ENCODE measurements around the gene C12orf42.

The C12orf42 gene

DNA sequence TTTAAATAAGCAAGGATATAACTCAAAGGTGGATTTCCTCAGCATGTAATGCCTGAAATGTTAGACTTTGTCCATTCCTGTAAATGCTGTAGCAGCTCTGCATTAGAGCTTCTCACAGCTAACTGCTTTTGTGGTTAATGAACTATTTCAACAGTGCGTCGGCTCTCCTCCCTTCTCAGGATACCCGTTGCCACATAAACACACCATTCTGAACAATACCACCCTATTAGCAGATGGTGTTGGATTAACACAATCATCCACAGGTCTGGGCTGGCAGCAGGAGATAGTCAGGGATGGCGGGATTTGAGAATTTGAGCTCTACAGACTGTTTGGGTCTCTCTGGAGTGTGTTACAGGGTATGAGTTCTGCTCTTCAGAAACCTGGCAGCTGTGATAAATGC is 33.5 kb upstream of the C12orf42 start:
- Histone ChIP-seq H4K8ac (ENCODE audit: low read depth, low read length) (no peak overlapping the region), H3K23ac (ENCODE audit: low read length) (no peak overlapping the region), H2BK15ac (replicated peaks; ENCODE audit: low read depth) (no peak overlapping the region), H3K79me1 (ENCODE audit: low read length) (no peaks in the 10 kb centered on the region), H3K27me3 (ENCODE audit: insufficient read depth, low read length, poor library complexity) (no peaks in the 10 kb centered on the region), H3K56ac (ENCODE audit: low read length) (no peak overlapping the region), H3K27ac (ENCODE audit: low read depth, low read length) (no peak overlapping the region), H3K4me1 (ENCODE audit: control insufficient read depth, low read depth, low read length) (no peaks in the 10 kb centered on the region), H3K4me3 (ENCODE audit: low read length) (no peak overlapping the region), H3K9ac (ENCODE audit: low read length) (no peak overlapping the region), H3K79me2 (ENCODE audit: control insufficient read depth, insufficient read depth, low read length) (no peaks in the 10 kb centered on the region), H2BK120ac (ENCODE audit: low read depth, low read length) (no peak overlapping the region), H3K18ac (ENCODE audit: low read length) (no peak overlapping the region), H2AK5ac (ENCODE audit: low read length) (no peak overlapping the region), H3K4ac (ENCODE audit: low read depth, low read length) (no peak overlapping the region), H3K4me2 (ENCODE audit: low read length) (no peak overlapping the region), H3K36me3 (ENCODE audit: control insufficient read depth, insufficient read depth, low read length) (no peaks in the 10 kb centered on the region), H2BK5ac (ENCODE audit: low read length) (no peak overlapping the region), H4K5ac (ENCODE audit: low read length) (no peak overlapping the region)
- WGBS (ENCODE audit: extremely low coverage, insufficient coverage, low lambda C conversion rate) = no CpG with 5 or more reads among the region's 4 CpGs
- DNase-seq = no peak

DNA sequence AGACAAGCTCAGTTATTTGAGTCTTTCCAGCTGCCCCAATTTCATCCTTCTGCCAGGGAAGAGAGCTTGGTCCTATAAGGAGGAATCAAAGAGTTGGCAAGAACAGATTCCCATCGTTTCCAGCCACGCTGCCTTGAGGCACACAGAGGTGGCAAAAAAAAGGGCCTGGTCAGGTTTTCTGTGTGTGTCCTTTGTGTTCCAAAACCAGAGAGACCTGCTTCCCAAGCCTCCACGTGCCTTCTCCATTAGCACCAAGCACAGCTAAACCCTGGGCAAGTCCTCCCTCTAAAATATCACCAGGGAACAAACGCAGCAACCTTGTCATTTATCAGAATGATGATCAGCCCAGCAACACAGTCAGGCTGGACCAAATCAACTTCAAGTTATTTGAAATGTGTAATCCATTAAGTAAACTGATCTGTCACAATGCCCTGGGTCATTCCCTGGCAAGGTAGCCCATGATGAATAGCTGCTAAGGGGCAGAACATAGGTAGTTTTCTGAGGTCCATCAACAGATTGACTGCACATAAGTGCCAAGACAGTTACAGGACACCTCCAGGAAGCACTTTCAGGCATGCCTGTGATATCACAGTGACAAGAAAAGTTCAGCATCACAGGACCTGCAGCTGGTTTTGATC is 28.6 kb upstream of the C12orf42 start:
- no peaks in the 10 kb centered on the region for H3K36me3 ChIP-seq (ENCODE audit: control insufficient read depth, insufficient read depth, low read length)
- H3K9ac ChIP-seq (ENCODE audit: low read length) = no peak overlapping the region
- no peak overlapping the region for H3K23ac ChIP-seq (ENCODE audit: low read length)
- no peak overlapping the region for H3K4me2 ChIP-seq (ENCODE audit: low read length)
- H3K4me1 ChIP-seq (ENCODE audit: control insufficient read depth, low read depth, low read length) = no peaks in the 10 kb centered on the region
- no peak overlapping the region for H3K4me3 ChIP-seq (ENCODE audit: low read length)
- WGBS (ENCODE audit: extremely low coverage, insufficient coverage, low lambda C conversion rate) = no CpG with 5 or more reads among the region's 4 CpGs
- H3K56ac ChIP-seq (ENCODE audit: low read length) = no peak overlapping the region
- no peak overlapping the region for H2AK5ac ChIP-seq (ENCODE audit: low read length)
- H2BK120ac ChIP-seq (ENCODE audit: low read depth, low read length) = no peak overlapping the region
- no peak overlapping the region for H2BK15ac ChIP-seq (replicated peaks; ENCODE audit: low read depth)
- H3K18ac ChIP-seq (ENCODE audit: low read length) = no peak overlapping the region
- H3K27me3 ChIP-seq (ENCODE audit: insufficient read depth, low read length, poor library complexity) = no peaks in the 10 kb centered on the region
- no peak for DNase-seq
- H3K79me1 ChIP-seq (ENCODE audit: low read length) = no peaks in the 10 kb centered on the region
- H2BK5ac ChIP-seq (ENCODE audit: low read length) = no peak overlapping the region
- no peak overlapping the region for H4K8ac ChIP-seq (ENCODE audit: low read depth, low read length)
- no peak overlapping the region for H4K5ac ChIP-seq (ENCODE audit: low read length)
- H3K4ac ChIP-seq (ENCODE audit: low read depth, low read length) = no peak overlapping the region
- H3K27ac ChIP-seq (ENCODE audit: low read depth, low read length) = no peak overlapping the region
- no peaks in the 10 kb centered on the region for H3K79me2 ChIP-seq (ENCODE audit: control insufficient read depth, insufficient read depth, low read length)

DNA sequence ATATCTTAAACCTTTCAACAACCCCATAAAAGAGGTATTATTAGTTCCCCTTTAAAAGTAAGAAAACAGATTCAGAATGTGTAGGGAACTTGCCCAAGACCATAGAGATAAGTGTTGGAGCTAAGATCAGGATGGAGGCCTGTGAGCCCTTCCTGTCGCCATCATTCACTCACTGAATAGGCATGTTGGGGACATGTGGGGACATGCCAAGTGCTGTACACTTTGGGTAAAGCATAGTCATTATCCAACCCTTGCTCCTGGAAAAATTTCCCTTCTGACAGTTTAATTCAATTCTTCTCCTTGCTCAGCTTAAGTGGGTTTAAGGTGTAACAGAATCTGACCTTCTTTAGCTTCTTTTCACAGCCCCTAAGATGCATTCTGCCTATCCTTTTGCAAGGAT is 28.0 kb upstream of the C12orf42 start:
- Histone ChIP-seq H3K79me2 (ENCODE audit: control insufficient read depth, insufficient read depth, low read length) (no peaks in the 10 kb centered on the region), H3K79me1 (ENCODE audit: low read length) (no peaks in the 10 kb centered on the region), H3K56ac (ENCODE audit: low read length) (no peak overlapping the region), H3K27me3 (ENCODE audit: insufficient read depth, low read length, poor library complexity) (no peaks in the 10 kb centered on the region), H3K4ac (ENCODE audit: low read depth, low read length) (no peak overlapping the region), H3K18ac (ENCODE audit: low read length) (no peak overlapping the region), H2BK5ac (ENCODE audit: low read length) (no peak overlapping the region), H4K5ac (ENCODE audit: low read length) (no peak overlapping the region), H3K9ac (ENCODE audit: low read length) (no peak overlapping the region), H3K36me3 (ENCODE audit: control insufficient read depth, insufficient read depth, low read length) (no peaks in the 10 kb centered on the region), H2BK15ac (replicated peaks; ENCODE audit: low read depth) (no peak overlapping the region), H3K27ac (ENCODE audit: low read depth, low read length) (no peak overlapping the region), H3K4me3 (ENCODE audit: low read length) (no peak overlapping the region), H2BK120ac (ENCODE audit: low read depth, low read length) (no peak overlapping the region), H3K23ac (ENCODE audit: low read length) (no peak overlapping the region), H3K4me1 (ENCODE audit: control insufficient read depth, low read depth, low read length) (no peaks in the 10 kb centered on the region), H3K4me2 (ENCODE audit: low read length) (no peak overlapping the region), H4K8ac (ENCODE audit: low read depth, low read length) (no peak overlapping the region), H2AK5ac (ENCODE audit: low read length) (no peak overlapping the region)
- WGBS (ENCODE audit: extremely low coverage, insufficient coverage, low lambda C conversion rate) = no CpG with 5 or more reads among the region's 1 CpG
- DNase-seq = no peak

DNA sequence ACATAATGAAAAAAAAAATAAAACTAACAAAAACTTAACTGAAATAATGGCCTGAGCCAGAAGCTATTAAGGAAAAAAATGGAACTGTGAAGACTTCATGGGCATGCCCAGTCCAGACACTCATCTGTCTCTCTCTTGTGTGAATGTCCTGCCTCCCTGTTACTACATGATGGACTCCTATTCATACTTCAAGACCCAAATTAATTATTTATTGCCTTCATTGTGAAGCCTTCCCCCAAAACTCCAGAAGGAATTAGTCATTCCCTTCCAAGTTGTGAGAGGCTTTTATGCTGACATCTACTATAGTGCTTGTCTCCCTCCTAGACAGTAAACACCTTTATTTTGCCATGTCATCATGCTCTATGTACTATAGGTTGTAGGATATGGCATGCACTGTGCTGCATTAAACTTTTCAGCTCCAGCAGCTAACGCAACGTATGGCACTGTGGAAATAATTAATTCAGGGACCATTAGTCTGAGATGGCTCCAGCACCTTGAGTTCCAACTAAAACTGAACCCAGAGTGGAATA is 25.0 kb upstream of the C12orf42 start:
- Histone ChIP-seq H3K4me2 (ENCODE audit: low read length) (no peak overlapping the region), H3K36me3 (ENCODE audit: control insufficient read depth, insufficient read depth, low read length) (no peaks in the 10 kb centered on the region), H3K79me2 (ENCODE audit: control insufficient read depth, insufficient read depth, low read length) (no peaks in the 10 kb centered on the region), H3K27me3 (ENCODE audit: insufficient read depth, low read length, poor library complexity) (no peaks in the 10 kb centered on the region), H4K8ac (ENCODE audit: low read depth, low read length) (no peak overlapping the region), H3K23ac (ENCODE audit: low read length) (no peak overlapping the region), H3K79me1 (ENCODE audit: low read length) (no peaks in the 10 kb centered on the region), H3K9ac (ENCODE audit: low read length) (no peak overlapping the region), H3K4ac (ENCODE audit: low read depth, low read length) (no peak overlapping the region), H3K27ac (ENCODE audit: low read depth, low read length) (no peak overlapping the region), H2BK5ac (ENCODE audit: low read length) (no peak overlapping the region), H3K18ac (ENCODE audit: low read length) (no peak overlapping the region), H2BK15ac (replicated peaks; ENCODE audit: low read depth) (no peak overlapping the region), H3K4me1 (ENCODE audit: control insufficient read depth, low read depth, low read length) (no peaks in the 10 kb centered on the region), H3K4me3 (ENCODE audit: low read length) (no peak overlapping the region), H2AK5ac (ENCODE audit: low read length) (no peak overlapping the region), H2BK120ac (ENCODE audit: low read depth, low read length) (no peak overlapping the region), H4K5ac (ENCODE audit: low read length) (no peak overlapping the region), H3K56ac (ENCODE audit: low read length) (no peak overlapping the region)
- no peak for DNase-seq
- WGBS (ENCODE audit: extremely low coverage, insufficient coverage, low lambda C conversion rate) = no CpG with 5 or more reads among the region's 2 CpGs

DNA sequence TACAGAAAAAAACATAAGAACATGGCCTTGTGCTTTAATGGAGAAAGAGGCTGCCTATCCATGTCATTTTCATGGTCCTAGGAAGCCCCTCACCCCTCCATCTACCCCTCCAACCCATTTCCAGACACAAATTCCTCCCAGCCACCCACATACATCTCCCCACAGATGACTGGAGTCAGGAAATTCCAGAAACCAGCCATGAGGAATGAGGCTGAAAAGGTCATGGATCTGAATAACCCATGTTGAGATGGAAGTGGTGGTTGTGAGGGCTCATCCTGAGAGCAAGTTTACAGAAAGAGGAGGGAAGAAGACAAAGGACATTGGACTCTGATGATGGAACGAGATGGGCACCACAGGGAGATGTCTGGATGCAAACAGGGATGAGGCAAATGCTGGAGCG is 23.9 kb upstream of the C12orf42 start:
- H3K4me2 ChIP-seq (ENCODE audit: low read length) = no peak overlapping the region

DNA sequence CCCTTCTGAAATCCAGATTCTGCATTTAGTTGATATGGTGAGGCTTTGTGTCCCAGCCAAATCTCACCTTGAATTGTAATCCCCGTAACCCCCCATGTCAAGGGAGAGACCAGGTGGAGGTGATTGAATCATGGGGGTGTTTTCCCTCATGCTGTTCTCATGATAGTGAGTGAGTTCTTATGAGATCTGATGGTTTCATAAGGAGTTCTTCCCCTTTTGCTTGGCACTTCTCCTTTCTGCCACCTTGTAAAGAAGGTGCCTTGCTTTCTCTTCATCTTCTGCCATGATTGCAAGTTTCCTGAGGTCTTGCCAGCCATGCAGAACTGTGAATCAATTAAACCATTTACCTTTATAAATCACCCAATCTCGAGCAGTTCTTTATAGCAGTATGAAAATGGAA is 23.1 kb upstream of the C12orf42 start:
- H3K4me1 ChIP-seq (ENCODE audit: control insufficient read depth, low read depth, low read length) = no peaks in the 10 kb centered on the region
- no peak for DNase-seq
- H3K23ac ChIP-seq (ENCODE audit: low read length) = no peak overlapping the region
- no peak overlapping the region for H2BK15ac ChIP-seq (replicated peaks; ENCODE audit: low read depth)
- H3K56ac ChIP-seq (ENCODE audit: low read length) = no peak overlapping the region
- H4K5ac ChIP-seq (ENCODE audit: low read length) = no peak overlapping the region
- H3K27me3 ChIP-seq (ENCODE audit: insufficient read depth, low read length, poor library complexity) = no peaks in the 10 kb centered on the region
- no peak overlapping the region for H3K4me3 ChIP-seq (ENCODE audit: low read length)
- H2BK120ac ChIP-seq (ENCODE audit: low read depth, low read length) = no peak overlapping the region
- H3K27ac ChIP-seq (ENCODE audit: low read depth, low read length) = no peak overlapping the region
- no peak overlapping the region for H3K4me2 ChIP-seq (ENCODE audit: low read length)
- H3K18ac ChIP-seq (ENCODE audit: low read length) = no peak overlapping the region
- H3K4ac ChIP-seq (ENCODE audit: low read depth, low read length) = no peak overlapping the region
- no peaks in the 10 kb centered on the region for H3K36me3 ChIP-seq (ENCODE audit: control insufficient read depth, insufficient read depth, low read length)
- no peak overlapping the region for H3K9ac ChIP-seq (ENCODE audit: low read length)
- H3K79me2 ChIP-seq (ENCODE audit: control insufficient read depth, insufficient read depth, low read length) = no peaks in the 10 kb centered on the region
- H2BK5ac ChIP-seq (ENCODE audit: low read length) = no peak overlapping the region
- H2AK5ac ChIP-seq (ENCODE audit: low read length) = no peak overlapping the region
- H4K8ac ChIP-seq (ENCODE audit: low read depth, low read length) = no peak overlapping the region
- H3K79me1 ChIP-seq (ENCODE audit: low read length) = no peaks in the 10 kb centered on the region
- no CpG with 5 or more reads among the region's 2 CpGs for WGBS (ENCODE audit: extremely low coverage, insufficient coverage, low lambda C conversion rate)

More for the DNA sequence above, 23.9 kb upstream of the C12orf42 start:
- no peaks in the 10 kb centered on the region for H3K27me3 ChIP-seq (ENCODE audit: insufficient read depth, low read length, poor library complexity)
- no peak overlapping the region for H2BK120ac ChIP-seq (ENCODE audit: low read depth, low read length)
- H3K36me3 ChIP-seq (ENCODE audit: control insufficient read depth, insufficient read depth, low read length) = no peaks in the 10 kb centered on the region
- no peak for DNase-seq
- H3K79me1 ChIP-seq (ENCODE audit: low read length) = no peaks in the 10 kb centered on the region
- no peaks in the 10 kb centered on the region for H3K79me2 ChIP-seq (ENCODE audit: control insufficient read depth, insufficient read depth, low read length)
- H3K4ac ChIP-seq (ENCODE audit: low read depth, low read length) = no peak overlapping the region
- H2BK5ac ChIP-seq (ENCODE audit: low read length) = no peak overlapping the region
- H3K18ac ChIP-seq (ENCODE audit: low read length) = no peak overlapping the region
- H2AK5ac ChIP-seq (ENCODE audit: low read length) = no peak overlapping the region
- no peak overlapping the region for H4K8ac ChIP-seq (ENCODE audit: low read depth, low read length)
- WGBS (ENCODE audit: extremely low coverage, insufficient coverage, low lambda C conversion rate) = no CpG with 5 or more reads among the region's 2 CpGs
- no peak overlapping the region for H4K5ac ChIP-seq (ENCODE audit: low read length)
- H3K9ac ChIP-seq (ENCODE audit: low read length) = no peak overlapping the region
- no peak overlapping the region for H3K56ac ChIP-seq (ENCODE audit: low read length)
- no peak overlapping the region for H3K23ac ChIP-seq (ENCODE audit: low read length)
- H3K4me1 ChIP-seq (ENCODE audit: control insufficient read depth, low read depth, low read length) = no peaks in the 10 kb centered on the region
- no peak overlapping the region for H3K27ac ChIP-seq (ENCODE audit: low read depth, low read length)
- no peak overlapping the region for H2BK15ac ChIP-seq (replicated peaks; ENCODE audit: low read depth)
- no peak overlapping the region for H3K4me3 ChIP-seq (ENCODE audit: low read length)

Measured in mesendoderm (in vitro differentiated cells).